Mesothelial cell of epicardium (in vitro differentiated cells): ENCODE results near the gene SSBP4. TPM values are rescaled to one million over a fixed set of nuclear protein-coding genes. Genes with fewer than 3 reads are reported as not detected.

Experiments
- DNase-seq, 2 experiments: peaks; one replicate each; pipeline ENCODE4 v3.0.0; 2021; ENCODE audit warnings: low spot score in 2 of 2; ENCODE audit not compliant: unreplicated experiment in 2 of 2
- H3K27ac Mint-ChIP-seq: 2 replicates; pipeline ENCODE4 v1.8.0; 2021; ENCODE audit warnings: mixed read lengths
- H3K27me3 Mint-ChIP-seq: 2 replicates; pipeline ENCODE4 v1.8.0; 2021; ENCODE audit warnings: low read depth, mixed read lengths
- H3K36me3 Mint-ChIP-seq: 2 replicates; pipeline ENCODE4 v1.8.0; 2021; ENCODE audit warnings: mixed read lengths
- H3K4me1 Mint-ChIP-seq: 2 replicates; pipeline ENCODE4 v1.8.0; 2021; ENCODE audit warnings: mixed read lengths
- H3K4me3 Mint-ChIP-seq: 2 replicates; pipeline ENCODE4 v1.8.0; 2021; ENCODE audit warnings: mild to moderate bottlenecking, moderate library complexity, mixed read lengths
- H3K9me3 Mint-ChIP-seq: 2 replicates; pipeline ENCODE4 v1.8.0; 2021; ENCODE audit warnings: mixed read lengths
- CTCF ChIP-seq: fragments of 200-600 bp; sonication (generic); IDR thresholded peaks from one replicate; pipeline ENCODE4 v1.5.0; 2021; ENCODE audit warnings: antibody characterized with exemption; ENCODE audit not compliant: unreplicated experiment
- total RNA-seq: library from RNA; stranded (reverse); gene quantifications from 3 replicates; pipeline ENCODE4 v1.2.1, GENCODE V29; 2021

SSBP4 gene
- total RNA-seq, 1 donor from 2014 or later, result 123 TPM

GRCh38 chr19:18446811-18447359, 27.7 kb downstream of the SSBP4 start:
- Mint-ChIP-seq H3K27ac (peak overlapping the region; percentile 72), H3K27me3 (no peaks in the 10 kb centered on the region), H3K4me1 (peaks cover 16% of the 10 kb centered on the region), H3K4me3 (no peak overlapping the region), H3K9me3 (no peaks in the 10 kb centered on the region), H3K36me3 (peaks cover 6% of the 10 kb centered on the region)
- no peak for TF ChIP-seq CTCF
- DNase-seq, result no peak

- no peak for TF ChIP-seq CTCF
- Mint-ChIP-seq H3K27ac (no peak overlapping the region), H3K9me3 (no peaks in the 10 kb centered on the region), H3K27me3 (no peaks in the 10 kb centered on the region), H3K4me3 (no peak overlapping the region), H3K4me1 (peaks cover 8% of the 10 kb centered on the region), H3K36me3 (peaks cover 14% of the 10 kb centered on the region)
- DNase-seq, result no peak
Measured at GRCh38 chr19:18449552-18449951, 30.4 kb downstream of the SSBP4 start.

GRCh38 chr19:18450021-18450930, 31.1 kb downstream of the SSBP4 start:
- H3K4me1 Mint-ChIP-seq, result peaks cover 8% of the 10 kb centered on the region
- no peak for DNase-seq
- H3K27ac Mint-ChIP-seq, result peak overlapping the region; percentile 61
- H3K36me3 Mint-ChIP-seq, result peaks cover 14% of the 10 kb centered on the region
- no peak overlapping the region for H3K4me3 Mint-ChIP-seq
- TF ChIP-seq CTCF, result no peak
- no peaks in the 10 kb centered on the region for H3K27me3 Mint-ChIP-seq
- no peaks in the 10 kb centered on the region for H3K9me3 Mint-ChIP-seq

GRCh38 chr19:18450931-18451836, 32.0 kb downstream of the SSBP4 start:
- H3K36me3 Mint-ChIP-seq, result peaks cover 18% of the 10 kb centered on the region
- no peak overlapping the region for H3K4me3 Mint-ChIP-seq
- H3K9me3 Mint-ChIP-seq, result no peaks in the 10 kb centered on the region
- DNase-seq, result peak; percentile 79 to 97
- H3K27ac Mint-ChIP-seq, result peak overlapping the region; percentile 61
- no peaks in the 10 kb centered on the region for H3K27me3 Mint-ChIP-seq
- H3K4me1 Mint-ChIP-seq, result peaks cover 8% of the 10 kb centered on the region
- peak; percentile 99 for TF ChIP-seq CTCF

- H3K36me3 Mint-ChIP-seq, result peaks cover 21% of the 10 kb centered on the region
- no peak overlapping the region for H3K27ac Mint-ChIP-seq
- no peaks in the 10 kb centered on the region for H3K4me1 Mint-ChIP-seq
- H3K4me3 Mint-ChIP-seq, result no peak overlapping the region
- no peak for DNase-seq
- H3K27me3 Mint-ChIP-seq, result no peaks in the 10 kb centered on the region
- no peaks in the 10 kb centered on the region for H3K9me3 Mint-ChIP-seq
- TF ChIP-seq CTCF, result no peak
Measured at GRCh38 chr19:18452386-18452785, 33.2 kb downstream of the SSBP4 start.
